ENCODE results near the gene FUT7.
"Not testable (repeated sequence)": the region's sequence is repeated elsewhere in the genome, so short reads cannot be mapped to it uniquely, and the experiment has no call there.

Gene FUT7

GRCh38 chr9:137034039-137034708, 2.3 kb upstream of the FUT7 start:
- in situ Hi-C loops (cut with HindIII; ENCODE audit: low sequenced_read_pairs) = no loop called here

DNA sequence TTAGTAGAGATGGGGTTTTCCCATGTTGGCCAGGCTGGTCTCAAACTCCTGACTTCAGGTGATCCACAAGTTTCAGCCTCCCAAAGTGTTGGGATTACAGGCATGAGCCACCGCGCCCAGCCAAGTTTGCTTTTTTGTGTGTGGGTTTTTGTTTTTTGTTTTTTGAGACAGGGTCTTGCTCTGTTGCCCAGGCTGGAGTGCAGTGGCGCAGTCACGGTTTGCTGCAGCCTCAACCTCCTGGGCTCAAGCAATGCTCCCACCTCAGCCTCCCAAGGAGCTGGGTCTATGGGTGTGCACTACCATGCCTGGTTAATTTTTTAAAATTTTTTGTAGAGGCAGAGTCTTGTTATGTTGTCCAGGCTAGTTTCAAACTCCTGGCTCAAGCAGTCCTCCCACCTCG, 1.6 kb upstream of the FUT7 start:
- in situ Hi-C loops (cut with HindIII; ENCODE audit: low sequenced_read_pairs) = not testable (repeated sequence)

GRCh38 chr9:137032858-137033257, 970 bp upstream of the FUT7 start:
- in situ Hi-C loops (cut with HindIII; ENCODE audit: low sequenced_read_pairs) = no loop called here

GRCh38 chr9:137030538-137031527, 1.1 kb downstream of the FUT7 start:
- in situ Hi-C loops (cut with HindIII; ENCODE audit: low sequenced_read_pairs) = no loop called here

DNA sequence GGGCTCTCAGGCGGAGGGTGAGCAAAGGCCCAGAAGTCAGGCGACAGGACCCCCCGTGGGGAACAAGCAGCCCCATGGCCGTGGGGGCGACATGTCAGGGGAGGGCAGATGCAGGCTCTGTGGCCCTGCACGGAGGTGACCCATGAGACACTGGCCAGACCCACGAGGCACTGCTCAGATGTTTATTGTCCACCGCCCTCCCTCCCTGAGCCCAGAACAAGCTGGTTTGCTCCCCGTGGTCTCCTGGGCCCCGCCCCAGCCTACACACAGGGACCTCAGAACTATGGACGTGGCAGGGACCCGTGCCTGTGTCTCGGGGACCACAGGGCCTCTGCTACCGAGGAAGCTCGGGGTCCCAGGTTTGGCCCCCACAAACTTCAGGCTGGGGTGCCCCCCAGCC, 1.9 kb downstream of the FUT7 start:
- in situ Hi-C loops (cut with HindIII; ENCODE audit: low sequenced_read_pairs) = no loop called here

GRCh38 chr9:137029058-137029936, 2.6 kb downstream of the FUT7 start:
- in situ Hi-C loops (cut with HindIII; ENCODE audit: low sequenced_read_pairs) = loop anchor here (5.0 kb wide), 4 partner anchors 57 to 247 kb away; partner anchors contain the start of gene C8G

DNA sequence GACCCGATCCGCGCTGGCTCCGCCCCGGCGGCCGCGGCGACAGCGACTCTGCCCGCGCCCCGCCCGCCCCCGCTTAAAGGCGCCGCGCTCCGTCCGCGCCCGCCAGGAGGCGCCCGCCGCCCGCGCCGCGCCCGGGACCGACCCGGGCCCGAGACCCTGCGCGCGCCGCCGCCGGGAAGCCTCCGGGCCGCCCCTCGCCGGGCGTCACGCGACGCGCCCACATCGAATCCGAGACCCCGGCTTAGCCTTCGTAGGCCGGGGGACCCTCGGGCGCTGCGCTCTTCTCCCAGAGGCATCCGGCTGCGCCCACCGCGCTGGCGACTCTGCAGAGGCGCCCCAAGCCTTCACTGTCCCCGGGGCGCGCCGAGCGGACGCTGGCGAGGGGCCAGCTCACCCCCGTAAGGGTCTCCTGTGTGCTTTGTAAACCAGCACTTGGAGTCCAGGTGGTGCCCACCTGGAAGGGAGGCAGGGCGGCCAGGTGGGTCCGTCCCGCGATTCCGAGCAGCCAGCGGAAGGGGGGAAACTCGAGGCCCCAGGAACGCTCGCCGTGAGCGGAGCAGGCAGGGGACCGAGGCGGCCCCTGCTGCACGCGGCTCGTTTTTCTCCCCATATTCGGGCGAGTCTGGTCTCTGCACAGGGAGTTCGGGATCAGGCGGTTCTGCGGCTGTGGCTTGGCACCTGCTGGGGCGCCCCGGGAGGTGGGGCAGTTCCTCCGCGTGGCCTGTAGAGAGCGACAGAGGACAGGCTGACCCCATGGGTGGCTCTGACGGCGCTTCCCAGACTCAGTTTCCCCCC, 3.4 kb downstream of the FUT7 start:
- in situ Hi-C loops (cut with HindIII; ENCODE audit: low sequenced_read_pairs) = loop anchor here (5.0 kb wide), 4 partner anchors 56 to 246 kb away; partner anchors contain the start of gene C8G

DNA sequence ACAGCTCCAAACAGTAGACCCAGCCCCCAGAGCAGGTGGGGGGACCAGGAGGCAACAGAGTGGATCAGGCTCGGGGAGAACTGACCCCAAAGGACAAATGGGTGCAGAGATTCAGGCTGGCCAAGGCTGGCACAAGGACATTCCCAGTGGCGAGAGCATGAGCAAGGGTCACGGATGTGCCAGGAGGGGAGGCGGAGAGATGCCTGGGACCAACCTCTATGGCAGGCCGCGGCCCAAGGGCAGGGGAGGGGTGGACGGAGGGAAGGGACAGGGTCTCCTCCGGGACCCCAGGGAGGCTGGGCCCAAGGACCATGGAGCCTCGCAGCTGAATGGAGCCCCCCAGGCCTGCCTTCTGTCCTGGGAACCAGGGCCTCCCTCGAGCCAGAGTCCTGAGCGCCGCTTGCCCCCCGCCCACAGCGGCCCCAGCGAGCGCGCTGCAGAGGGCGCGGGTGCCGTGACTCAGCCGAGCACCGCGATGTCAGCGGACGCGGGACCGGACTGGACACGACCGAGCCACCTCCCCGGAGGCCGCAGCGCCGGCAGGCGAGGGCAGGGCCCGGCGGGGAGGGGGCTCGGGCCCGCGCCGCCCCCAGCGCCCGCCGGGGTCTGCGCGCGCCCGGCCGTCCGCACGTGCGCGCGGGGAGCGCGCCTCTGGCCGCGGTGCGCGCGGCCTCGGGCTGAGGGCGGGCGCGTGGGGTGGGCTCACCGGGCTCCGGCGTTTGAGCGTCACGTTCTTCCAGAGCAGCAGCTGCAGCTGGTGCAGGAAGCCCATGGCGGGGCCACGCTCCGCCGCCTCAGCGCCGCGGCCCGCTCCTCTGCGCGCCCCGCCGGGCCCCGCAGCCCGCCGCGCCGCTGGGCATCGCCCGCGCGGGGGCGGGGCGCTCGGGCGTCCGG, 4.3 kb downstream of the FUT7 start, which contains the start of gene ABCA2:
ABCA2 (minus strand) TSS at position 869 of the 894 bp plus-strand sequence; CDS start at position 772, 97 bp downstream.
- in situ Hi-C loops (cut with HindIII; ENCODE audit: low sequenced_read_pairs) = loop anchor here (5.0 kb wide), 4 partner anchors 55 to 245 kb away; partner anchors contain the start of gene C8G

- in situ Hi-C loops (cut with HindIII; ENCODE audit: low sequenced_read_pairs) = loop anchor here (5.0 kb wide), 4 partner anchors 55 to 245 kb away; partner anchors contain the start of gene C8G
These were observed 5.1 kb downstream of the FUT7 start for GRCh38 chr9:137026828-137027227.

DNA sequence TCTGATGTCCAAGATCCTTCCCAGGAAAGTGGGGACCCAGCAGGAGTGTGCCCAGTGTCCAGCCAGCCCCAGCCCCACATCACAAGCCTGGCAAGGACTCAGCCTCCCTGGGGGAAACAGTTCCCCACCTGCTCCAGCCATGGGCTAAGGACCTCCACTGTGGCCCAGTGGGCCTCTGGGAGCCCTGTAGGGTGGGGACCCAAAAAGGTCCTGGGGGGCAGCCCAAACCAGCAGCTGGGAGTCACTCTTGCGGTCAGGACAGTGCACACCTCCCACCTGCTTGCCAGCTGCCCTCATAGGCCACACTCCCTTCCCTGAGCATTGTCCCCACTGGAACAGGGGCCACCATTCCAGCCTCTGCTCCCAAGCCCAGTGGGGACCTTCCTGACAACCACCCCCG, 5.5 kb downstream of the FUT7 start:
- in situ Hi-C loops (cut with HindIII; ENCODE audit: low sequenced_read_pairs) = loop anchor here (5.0 kb wide), 4 partner anchors 54 to 244 kb away; partner anchors contain the start of gene C8G

- in situ Hi-C loops (cut with HindIII; ENCODE audit: low sequenced_read_pairs) = loop anchor here (5.0 kb wide), 4 partner anchors 53 to 243 kb away; partner anchors contain the start of gene C8G
These were observed 6.3 kb downstream of the FUT7 start for GRCh38 chr9:137025517-137025966.

DNA sequence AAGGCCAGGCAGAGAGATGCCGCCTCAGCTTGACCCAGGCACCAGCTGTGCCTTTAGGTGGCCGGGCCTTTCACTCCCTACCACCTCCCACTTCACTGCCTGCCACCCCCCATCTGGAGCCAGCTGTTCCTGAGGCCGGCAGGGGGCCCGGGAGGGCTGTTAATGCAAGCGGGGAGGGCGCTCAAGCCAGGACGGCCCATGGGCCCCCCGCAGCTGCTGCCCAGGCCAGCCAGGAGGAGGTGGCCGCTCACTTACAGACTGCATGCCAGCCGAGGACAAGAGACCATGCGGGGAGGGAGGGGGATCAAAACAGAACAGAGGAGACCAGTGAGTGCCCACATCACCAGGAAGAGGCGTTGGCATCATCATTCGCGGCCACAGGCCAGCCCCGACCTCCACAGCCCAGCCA, 8.3 kb downstream of the FUT7 start:
- in situ Hi-C loops (cut with HindIII; ENCODE audit: low sequenced_read_pairs) = no loop called here

- in situ Hi-C loops (cut with HindIII; ENCODE audit: low sequenced_read_pairs) = no loop called here
These were observed 8.7 kb downstream of the FUT7 start for GRCh38 chr9:137023157-137023556.

DNA sequence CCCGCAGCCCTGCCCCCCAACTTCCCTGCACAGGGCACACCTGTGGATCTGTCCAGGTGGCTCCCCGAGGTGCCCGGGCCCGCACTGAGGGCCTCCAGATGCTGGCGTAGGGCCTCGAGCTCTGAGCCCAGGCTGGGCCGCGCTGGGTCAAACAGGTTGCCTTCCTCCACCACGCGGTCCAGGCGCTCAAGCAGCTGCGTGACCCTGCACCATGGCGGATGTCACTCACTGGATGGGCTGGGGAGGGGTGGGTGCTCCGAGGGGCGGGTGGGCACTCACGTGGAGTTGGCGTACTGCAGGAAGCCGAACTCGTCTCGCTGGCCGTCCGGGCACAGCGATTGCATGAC, 9.3 kb downstream of the FUT7 start:
- in situ Hi-C loops (cut with HindIII; ENCODE audit: low sequenced_read_pairs) = no loop called here

DNA sequence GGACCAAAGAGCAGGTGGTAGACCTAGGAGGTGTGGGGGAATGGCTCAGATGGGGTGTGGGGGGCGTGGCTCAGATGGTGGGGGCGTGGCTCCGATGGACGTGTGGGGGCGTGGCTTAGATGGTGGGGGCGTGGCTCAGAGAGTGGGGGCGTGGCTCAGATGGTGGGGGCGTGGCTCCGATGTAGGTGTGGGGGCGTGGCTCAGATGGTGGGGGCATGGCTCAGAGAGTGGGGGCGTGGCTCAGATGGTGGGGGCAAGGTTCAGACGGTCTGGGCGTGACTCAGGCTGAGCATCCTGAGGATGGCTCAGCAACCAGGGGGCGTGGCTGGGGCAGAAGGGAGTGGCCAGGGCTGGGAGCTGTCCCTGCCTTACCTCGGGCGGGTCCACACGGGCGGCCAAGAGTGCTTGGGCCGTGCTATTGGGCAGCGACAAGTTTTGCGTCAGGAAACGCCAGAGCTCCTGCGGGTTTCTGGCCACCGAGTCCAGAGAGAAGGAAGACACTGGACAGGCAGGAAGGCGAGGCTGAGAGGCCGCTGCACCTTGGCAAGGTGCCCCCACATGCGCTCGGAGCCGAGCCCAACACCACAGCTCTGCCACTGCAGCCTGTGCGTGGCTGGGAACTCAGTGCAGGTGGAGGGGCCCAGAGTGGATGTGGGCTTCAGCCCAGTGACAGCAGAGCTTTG, 9.8 kb downstream of the FUT7 start:
- in situ Hi-C loops (cut with HindIII; ENCODE audit: low sequenced_read_pairs) = no loop called here

- in situ Hi-C loops (cut with HindIII; ENCODE audit: low sequenced_read_pairs) = no loop called here
These were observed 10.3 kb downstream of the FUT7 start for GRCh38 chr9:137021568-137021978.

DNA sequence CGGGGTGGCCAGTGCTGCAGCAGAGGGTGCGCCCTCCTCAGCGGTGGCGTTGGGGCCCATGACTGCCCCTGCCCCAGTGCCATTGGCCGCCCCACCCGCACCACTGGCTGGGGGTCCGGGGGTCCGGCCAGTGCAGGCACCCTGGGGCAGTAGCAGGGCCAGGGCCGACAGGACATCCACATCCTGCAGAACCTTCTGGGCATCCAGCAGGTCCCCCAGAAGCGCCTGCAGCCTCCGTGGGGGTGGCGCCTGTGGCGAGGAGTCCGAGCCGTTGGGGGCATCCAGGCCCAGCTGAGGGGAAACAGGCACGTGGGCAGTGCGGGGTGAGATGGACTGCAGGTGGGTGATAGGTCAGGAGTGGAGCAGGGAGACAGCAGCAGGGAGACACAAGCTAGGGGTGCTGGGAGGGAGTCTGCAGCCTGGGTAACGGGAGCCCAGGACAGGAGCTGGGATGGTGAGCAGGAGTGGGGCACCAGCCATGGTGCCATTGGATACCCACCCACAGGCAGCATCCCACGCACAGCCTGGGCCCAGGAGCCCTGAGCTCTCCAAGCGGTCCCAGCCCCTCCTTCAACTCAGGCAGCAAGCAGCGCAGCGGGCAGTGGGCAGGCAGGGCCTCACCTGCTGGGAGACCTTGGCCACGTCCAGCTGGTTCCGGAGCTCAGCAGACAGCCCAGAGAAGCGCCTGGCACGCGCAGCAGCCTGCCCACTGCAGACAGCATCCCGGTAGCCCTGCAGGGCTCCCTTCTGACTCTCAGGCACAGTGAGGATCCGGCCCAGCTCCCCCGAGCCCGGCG, 10.9 kb downstream of the FUT7 start:
- in situ Hi-C loops (cut with HindIII; ENCODE audit: low sequenced_read_pairs) = no loop called here
